ENCODE results near the gene CCN2. TPM values are rescaled to one million over a fixed set of nuclear protein-coding genes. Genes with fewer than 3 reads are reported as not detected.
"Not testable (repeated sequence)": the region's sequence is repeated elsewhere in the genome, so short reads cannot be mapped to it uniquely, and the experiment has no call there.

CCN2 gene
- total and polyA plus RNA-seq, 12 donors, result 6.9 to 164 (median 65.8) TPM

DNA sequence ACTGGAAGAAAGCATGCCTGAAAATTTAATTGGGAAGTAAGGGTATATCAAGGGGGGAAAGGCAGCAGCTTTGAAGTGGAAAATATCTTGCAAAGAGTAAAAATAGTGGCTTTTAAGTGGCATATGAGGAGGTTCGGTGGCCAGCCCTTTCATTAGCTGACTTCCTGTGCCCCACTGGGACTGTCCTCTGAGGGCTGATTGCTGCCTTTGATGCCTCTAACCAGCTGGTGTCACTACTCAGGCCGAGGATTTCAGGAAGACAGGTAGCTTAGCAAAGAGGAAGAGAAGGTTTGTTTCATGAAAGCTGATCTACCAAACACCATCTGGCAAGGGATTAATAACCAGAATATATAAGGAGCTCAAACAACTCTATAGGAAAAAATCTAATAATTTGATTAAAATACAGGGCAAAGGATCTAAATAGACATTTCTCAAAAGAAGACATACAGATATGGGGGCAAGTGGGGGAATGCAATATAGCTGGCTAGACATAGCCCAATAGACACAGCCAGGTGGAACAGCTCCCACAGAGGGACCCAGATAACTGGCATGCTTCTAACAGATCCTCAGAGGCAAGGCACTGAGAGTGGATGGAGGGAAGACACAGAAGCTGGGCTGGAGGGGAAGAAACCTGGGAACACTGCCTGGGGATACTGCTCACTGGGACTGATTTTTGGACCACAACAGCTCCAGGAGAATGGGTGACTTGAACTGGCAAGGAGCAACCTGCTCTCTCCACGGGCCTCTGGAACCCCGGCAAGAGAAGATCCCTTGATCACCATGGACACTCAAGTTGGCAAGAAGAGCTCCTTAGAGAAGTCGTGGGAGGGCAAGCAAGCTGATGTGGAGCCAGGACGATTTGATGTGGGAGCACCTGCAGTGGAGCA lies 33.2 kb downstream of the CCN2 start:
- Histone ChIP-seq H3K27me3 (no peaks in the 10 kb centered on the region), H3K27ac (no peak overlapping the region), H3K9me3 (replicated peaks in 1 of 3) (no peaks in the 10 kb centered on the region), H3K4me1 (replicated peaks in 1 of 2) (no peaks in the 10 kb centered on the region), H3K36me3 (replicated peaks in 1 of 2) (no peaks in the 10 kb centered on the region), H3K4me3 (no peak overlapping the region)
- no peak for DNase-seq
- intact Hi-C loops (cut with DNase I), result loop anchor here (5.0 to 10.0 kb wide), 2 partner anchors 143 to 304 kb away; no protein-coding TSS in a partner anchor
- TF ChIP-seq POLR2A (IDR thresholded peaks at IDR 0.05) (no peak), CTCF (IDR thresholded peaks at IDR 0.05) (no peak)
- WGBS, 4 donors, result 61 to 79% (median 68%) methylated on average over 6 of the region's 6 CpGs

DNA sequence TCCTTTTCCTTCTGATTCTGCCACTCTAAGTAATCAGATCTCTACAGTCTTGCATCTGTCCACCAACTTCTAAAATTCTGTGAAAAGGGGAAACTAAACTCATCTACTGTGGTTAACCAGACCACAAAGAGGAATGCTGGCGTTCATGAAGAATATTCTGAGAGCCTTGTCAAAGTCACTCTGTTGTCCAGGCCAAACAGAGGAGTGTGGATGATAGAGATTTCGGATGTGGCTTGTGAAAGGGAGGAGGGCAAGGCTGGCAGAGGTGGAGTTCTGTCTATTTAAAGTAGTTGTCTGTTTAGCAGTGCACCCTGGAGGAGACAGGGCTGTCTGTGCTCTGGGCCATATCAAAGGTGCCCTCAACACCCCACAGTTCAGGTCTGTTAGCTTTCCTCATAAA lies 33.9 kb downstream of the CCN2 start:
- Histone ChIP-seq H3K27ac (no peak overlapping the region), H3K4me3 (no peak overlapping the region), H3K9me3 (replicated peaks in 1 of 3) (no peaks in the 10 kb centered on the region), H3K36me3 (replicated peaks in 1 of 2) (no peaks in the 10 kb centered on the region), H3K4me1 (replicated peaks in 1 of 2) (no peaks in the 10 kb centered on the region), H3K27me3 (no peaks in the 10 kb centered on the region)
- no peak for DNase-seq
- TF ChIP-seq CTCF (IDR thresholded peaks at IDR 0.05), result no peak
- no peak for TF ChIP-seq POLR2A (IDR thresholded peaks at IDR 0.05)
- intact Hi-C loops (cut with DNase I), result loop anchor here (5.0 to 10.0 kb wide), 2 partner anchors 143 to 305 kb away; no protein-coding TSS in a partner anchor
- 45 to 70% (median 55%) methylated on average over 2 of the region's 2 CpGs for WGBS, 4 donors

DNA sequence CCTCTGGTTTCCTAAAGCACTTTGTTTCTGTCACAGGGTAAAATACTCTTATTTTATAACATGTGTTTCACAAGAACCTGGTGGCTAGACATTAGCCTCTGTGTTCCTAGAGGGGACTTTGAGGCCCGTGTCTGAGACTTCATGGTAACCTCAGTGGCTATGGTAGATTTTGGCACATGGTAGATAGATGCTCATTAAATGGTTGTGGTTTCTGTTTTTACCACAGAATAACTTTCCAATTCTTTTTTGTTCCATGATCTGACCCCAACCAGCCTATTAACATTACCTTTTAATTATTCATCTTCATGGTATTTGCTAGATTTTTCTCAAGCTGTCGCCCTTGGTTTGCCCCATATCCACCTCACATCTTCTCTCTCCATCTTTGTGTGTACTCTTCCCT lies 34.3 kb downstream of the CCN2 start:
- WGBS, 4 donors, result 68 to 88% (median 80%) methylated on average over 2 of the region's 2 CpGs
- no peaks in the 10 kb centered on the region for H3K27me3 ChIP-seq
- intact Hi-C loops (cut with DNase I), result loop anchor here (5.0 to 10.0 kb wide), 2 partner anchors 142 to 305 kb away; no protein-coding TSS in a partner anchor
- no peaks in the 10 kb centered on the region for H3K9me3 ChIP-seq (replicated peaks in 1 of 3)
- no peak for TF ChIP-seq POLR2A (IDR thresholded peaks at IDR 0.05)
- TF ChIP-seq CTCF (IDR thresholded peaks at IDR 0.05), result no peak
- H3K4me3 ChIP-seq, result no peak overlapping the region
- DNase-seq, result no peak
- no peak overlapping the region for H3K27ac ChIP-seq
- no peaks in the 10 kb centered on the region for H3K36me3 ChIP-seq (replicated peaks in 1 of 2)
- no peaks in the 10 kb centered on the region for H3K4me1 ChIP-seq (replicated peaks in 1 of 2)

DNA sequence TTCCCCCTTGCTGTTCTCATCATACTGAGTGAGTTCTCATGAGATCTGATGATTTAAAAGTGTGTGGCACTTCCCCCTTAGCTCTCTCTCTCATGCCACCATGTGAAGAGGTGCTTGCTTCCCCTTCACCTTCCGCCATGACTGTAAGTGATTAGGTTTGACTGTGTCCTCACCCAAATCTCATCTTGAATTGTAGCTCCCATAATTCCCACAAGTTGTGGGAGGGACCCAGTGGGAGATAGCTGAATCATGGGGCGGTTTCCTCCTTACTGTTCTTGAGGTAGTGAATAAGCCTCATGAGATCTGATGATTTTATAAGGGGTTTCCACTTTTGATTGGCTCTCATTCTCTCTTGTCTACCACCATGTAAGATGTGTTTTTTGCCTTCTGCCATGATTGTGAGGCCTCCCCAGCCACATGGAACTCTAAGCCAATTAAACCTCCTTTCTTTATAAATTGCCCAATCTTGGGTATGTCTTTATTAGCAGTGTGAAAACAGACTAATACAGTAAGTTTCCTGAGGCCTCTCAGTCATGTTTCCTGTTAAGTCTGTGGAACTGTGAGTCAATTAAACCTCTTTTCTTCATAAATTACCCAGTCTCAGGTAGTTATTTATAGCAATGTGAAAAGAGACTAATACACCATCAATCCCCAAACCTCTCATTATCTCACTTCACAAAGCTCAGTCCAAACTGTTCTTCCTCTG lies 34.9 kb downstream of the CCN2 start:
- intact Hi-C loops (cut with DNase I), result loop anchor here (5.0 to 10.0 kb wide), 2 partner anchors 141 to 306 kb away; no protein-coding TSS in a partner anchor
- H3K27ac ChIP-seq; H3K36me3 ChIP-seq (replicated peaks in 1 of 2); H3K9me3 ChIP-seq (replicated peaks in 1 of 3); H3K27me3 ChIP-seq; H3K4me1 ChIP-seq (replicated peaks in 1 of 2); DNase-seq; H3K4me3 ChIP-seq: not testable (repeated sequence)
- WGBS, 4 donors, result 83 to 100% (median 92%) methylated on average over 1 to 2 of the region's 2 CpGs

Data from adrenal gland (tissue), 12 donors.